Mesenchymal stem cell (in vitro differentiated cells and primary cell): Measurements from ENCODE around the gene STK24.

Experiments
- DNase-seq: peaks from one replicate; pipeline ENCODE4 v3.0.0-alpha.2; 2013
- H2AFZ ChIP-seq: one replicate; pipeline ENCODE4 v1.6.1; 2013; ENCODE audit warnings: low read depth, mild to moderate bottlenecking, control low read depth, inconsistent platforms, low read length, moderate library complexity
- H2AK5ac ChIP-seq: 2 replicates; pipeline ENCODE4 v1.6.1; 2013; ENCODE audit warnings: low read length, moderate library complexity, mild to moderate bottlenecking, inconsistent platforms; ENCODE audit not compliant: severe bottlenecking
- H2BK120ac ChIP-seq: one replicate; pipeline ENCODE4 v1.6.1; 2013; ENCODE audit warnings: low read depth, mild to moderate bottlenecking, inconsistent platforms, low read length, moderate library complexity
- H2BK12ac ChIP-seq, 2 experiments: one replicate each; pipeline ENCODE4 v1.6.1; 2013; ENCODE audit warnings: inconsistent platforms in 2 of 2, low read length in 2 of 2, mild to moderate bottlenecking in 2 of 2, moderate library complexity in 2 of 2, control low read depth in 1 of 2
- H2BK15ac ChIP-seq: one replicate; pipeline ENCODE4 v1.6.1; 2013; ENCODE audit warnings: mild to moderate bottlenecking, low read depth, inconsistent platforms; ENCODE audit not compliant: poor library complexity, severe bottlenecking
- H2BK5ac ChIP-seq: 2 replicates; pipeline ENCODE4 v1.6.1; 2013; ENCODE audit warnings: low read depth, mild to moderate bottlenecking, low read length, control low read depth, inconsistent platforms; ENCODE audit not compliant: poor library complexity, severe bottlenecking
- H3K14ac ChIP-seq, 2 experiments: one replicate each; pipeline ENCODE4 v1.6.1; 2013; ENCODE audit warnings: inconsistent platforms in 2 of 2, low read length in 2 of 2, control low read depth in 1 of 2, mild to moderate bottlenecking in 1 of 2, moderate library complexity in 1 of 2
- H3K18ac ChIP-seq, 2 experiments: one replicate each; pipeline ENCODE4 v1.6.1; 2013; ENCODE audit warnings: inconsistent platforms in 2 of 2, low read length in 2 of 2, control low read depth in 1 of 2, low read depth in 1 of 2, mild to moderate bottlenecking in 1 of 2
- H3K23ac ChIP-seq, 2 experiments: one replicate each; pipeline ENCODE4 v1.6.1; 2013; ENCODE audit warnings: inconsistent platforms in 2 of 2, low read length in 2 of 2, mild to moderate bottlenecking in 2 of 2, moderate library complexity in 2 of 2, control low read depth in 1 of 2
- H3K27ac ChIP-seq: 2 replicates; pipeline ENCODE4 v1.5.1; 2013; ENCODE audit warnings: mild to moderate bottlenecking, moderate library complexity, low read length, control low read depth, inconsistent platforms; ENCODE audit not compliant: poor library complexity, severe bottlenecking
- H3K27me3 ChIP-seq, 2 experiments: 2 replicates each; pipeline versions ENCODE4 v1.6.1 to v1.7.0; 2013; ENCODE audit warnings: low read length in 2 of 2, mild to moderate bottlenecking in 2 of 2, moderate library complexity in 2 of 2, control low read depth in 1 of 2, inconsistent platforms in 1 of 2; ENCODE audit not compliant: control insufficient read depth in 1 of 2, insufficient read depth in 1 of 2
- H3K36me3 ChIP-seq, 2 experiments: 2 replicates each; pipeline versions ENCODE4 v1.6.1 to v1.7.0; 2013; ENCODE audit warnings: low read length in 2 of 2, control low read depth in 1 of 2, inconsistent platforms in 1 of 2, low read depth in 1 of 2, mild to moderate bottlenecking in 1 of 2; ENCODE audit not compliant: insufficient read depth in 2 of 2, control insufficient read depth in 1 of 2
- H3K4ac ChIP-seq, 2 experiments: one replicate each; pipeline ENCODE4 v1.6.1; 2013; ENCODE audit warnings: inconsistent platforms in 2 of 2, low read length in 2 of 2, mild to moderate bottlenecking in 2 of 2, moderate library complexity in 2 of 2, control low read depth in 1 of 2, low read depth in 1 of 2
- H3K4me1 ChIP-seq: 2 replicates; pipeline ENCODE4 v1.6.1; 2013; ENCODE audit warnings: low read depth, low read length, control low read depth; ENCODE audit not compliant: control insufficient read depth, insufficient read depth
- H3K4me2 ChIP-seq: 2 replicates; pipeline ENCODE4 v1.6.1; 2013; ENCODE audit warnings: low read length, mild to moderate bottlenecking, inconsistent platforms; ENCODE audit not compliant: poor library complexity, severe bottlenecking
- H3K4me3 ChIP-seq, 2 experiments: 2 replicates each; pipeline versions ENCODE4 v1.5.1 to v1.7.0; 2013; ENCODE audit warnings: low read length in 2 of 2, mild to moderate bottlenecking in 2 of 2, control low read depth in 1 of 2, low read depth in 1 of 2; ENCODE audit not compliant: insufficient read depth in 1 of 2
- H3K79me1 ChIP-seq: replicated peaks from 2 replicates; pipeline ENCODE4 v1.6.1; 2013; ENCODE audit warnings: mild to moderate bottlenecking, control low read depth, low read length, inconsistent platforms; ENCODE audit not compliant: poor library complexity, severe bottlenecking
- H3K9ac ChIP-seq: 2 replicates; pipeline ENCODE4 v1.7.0; 2013; ENCODE audit warnings: mild to moderate bottlenecking, low read length, moderate library complexity
- H3K9me3 ChIP-seq: 2 replicates; pipeline ENCODE4 v1.7.0; 2013; ENCODE audit warnings: mild to moderate bottlenecking, low read length; ENCODE audit not compliant: control insufficient read depth
- H4K8ac ChIP-seq: one replicate; pipeline ENCODE4 v1.6.1; 2013; ENCODE audit warnings: inconsistent platforms, mild to moderate bottlenecking, low read length, moderate library complexity
- H4K91ac ChIP-seq: one replicate; pipeline ENCODE4 v1.6.1; 2013; ENCODE audit warnings: mild to moderate bottlenecking, low read length, inconsistent platforms
- WGBS: methylation state at CpG from one replicate; pipeline ENCODE4 v1.1.7; 2013; ENCODE audit warnings: mixed read lengths; 5-methylcytosine and 5-hydroxymethylcytosine counted together

Gene STK24

GRCh38 chr13:98556968-98557631 is 19.8 kb downstream of the STK24 start:
- Histone ChIP-seq H3K9ac (no peak overlapping the region), H3K4me1 (peaks cover 10% of the 10 kb centered on the region), H2BK12ac (peak overlapping the region in 1 of 2 experiments; percentile 10), H2BK15ac (no peak overlapping the region), H3K4me2 (no peak overlapping the region), H3K4ac (no peak overlapping the region), H3K36me3 (peaks cover 0 to 15% of the 10 kb centered on the region in 2 experiments), H3K27me3 (no peaks in the 10 kb centered on the region), H3K4me3 (no peak overlapping the region), H2AFZ (no peak overlapping the region), H4K91ac (no peak overlapping the region), H2BK120ac (no peak overlapping the region), H3K27ac (no peak overlapping the region), H3K23ac (no peak overlapping the region), H3K18ac (peak overlapping the region in 1 of 2 experiments; percentile 61), H4K8ac (no peak overlapping the region), H3K14ac (no peak overlapping the region), H2BK5ac (no peak overlapping the region), H3K9me3 (no peaks in the 10 kb centered on the region), H3K79me1 (peaks cover 34% of the 10 kb centered on the region), H2AK5ac (no peak overlapping the region)
- DNase-seq, result no peak
- 87% methylated on average over 10 of the region's 10 CpGs for WGBS

DNA sequence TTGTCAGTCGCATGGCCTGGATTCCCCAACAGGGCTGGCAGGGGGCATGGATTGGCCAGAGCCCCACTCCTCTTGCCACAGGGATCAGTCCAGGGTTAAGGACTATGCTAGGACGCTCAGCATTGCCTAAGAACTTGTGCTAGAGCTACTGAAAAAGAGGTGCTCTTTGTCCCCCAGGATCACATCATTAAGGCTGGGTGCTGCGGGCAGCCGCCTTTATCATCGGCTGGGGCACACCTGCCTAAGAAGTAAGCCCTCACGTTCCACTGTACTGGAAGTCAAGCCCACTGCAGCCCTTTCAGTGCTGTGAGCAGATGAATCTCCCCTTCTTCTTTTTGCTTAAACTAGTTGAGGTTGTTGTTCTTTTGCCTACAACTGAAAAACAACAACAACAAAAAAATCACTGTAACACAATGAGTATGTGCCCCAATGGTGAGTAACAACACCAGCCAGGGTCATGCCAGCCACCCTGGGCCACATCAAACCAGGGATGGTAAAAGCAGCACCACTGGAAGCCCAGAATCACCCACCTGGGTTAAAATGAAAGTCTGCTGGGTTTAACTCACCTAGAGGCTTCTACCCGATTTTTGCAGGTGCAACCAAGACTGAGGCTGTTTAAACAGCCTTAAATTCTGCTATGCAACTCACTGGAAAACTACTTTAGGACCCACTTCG is 20.6 kb downstream of the STK24 start:
- Histone ChIP-seq H3K9me3 (no peaks in the 10 kb centered on the region), H3K9ac (no peak overlapping the region), H3K36me3 (peaks cover 4 to 14% of the 10 kb centered on the region in 2 experiments), H2BK5ac (no peak overlapping the region), H4K91ac (peak overlapping the region; percentile 9), H4K8ac (no peak overlapping the region), H3K4me1 (peaks cover 10% of the 10 kb centered on the region), H2BK120ac (no peak overlapping the region), H2AFZ (no peak overlapping the region), H3K4ac (no peak overlapping the region), H3K14ac (no peak overlapping the region), H2BK15ac (no peak overlapping the region), H2AK5ac (no peak overlapping the region), H3K79me1 (peaks cover 37% of the 10 kb centered on the region), H2BK12ac (peak overlapping the region in 1 of 2 experiments; percentile 15), H3K23ac (no peak overlapping the region), H3K27me3 (no peaks in the 10 kb centered on the region), H3K4me3 (no peak overlapping the region), H3K4me2 (no peak overlapping the region), H3K27ac (no peak overlapping the region), H3K18ac (no peak overlapping the region)
- DNase-seq, result no peak
- 92% methylated on average over 7 of the region's 8 CpGs for WGBS

- Histone ChIP-seq H2BK120ac (peak overlapping the region; percentile 80), H4K91ac (peak overlapping the region; percentile 97), H3K9ac (no peak overlapping the region), H3K18ac (peak overlapping the region; percentile 83 to 85), H3K79me1 (peaks cover 31% of the 10 kb centered on the region), H3K4me1 (peaks cover 4% of the 10 kb centered on the region), H3K36me3 (peaks cover 18% of the 10 kb centered on the region in 2 experiments), H2BK12ac (peak overlapping the region; percentile 56 to 97), H2BK15ac (no peak overlapping the region), H3K4me3 (peak overlapping the region in 1 of 2 experiments; percentile 5), H4K8ac (peak overlapping the region; percentile 35), H2AK5ac (no peak overlapping the region), H3K4ac (peak overlapping the region; percentile 78 to 90), H3K4me2 (no peak overlapping the region), H3K23ac (no peak overlapping the region), H3K27me3 (no peaks in the 10 kb centered on the region), H2BK5ac (no peak overlapping the region), H2AFZ (no peak overlapping the region), H3K9me3 (peaks cover 15% of the 10 kb centered on the region), H3K27ac (no peak overlapping the region), H3K14ac (no peak overlapping the region)
- WGBS, result 45% methylated on average over 3 of the region's 3 CpGs
- peak; percentile 79 for DNase-seq
Measured at GRCh38 chr13:98549728-98550317, 27.1 kb downstream of the STK24 start.
